Myocyte (in vitro differentiated cells): Measurements from ENCODE around the gene AURKAIP1. TPM values are rescaled to one million over a fixed set of nuclear protein-coding genes. Genes with fewer than 3 reads are reported as not detected.
"Not testable (repeated sequence)": the region's sequence is repeated elsewhere in the genome, so short reads cannot be mapped to it uniquely, and the experiment has no call there.

Experiments used
- DNase-seq: peaks from one replicate; pipeline ENCODE4 v3.0.0-alpha.2; 2012; ENCODE audit warnings: low read depth
- total RNA-seq: library from RNA; depleted of rRNA; stranded (reverse); fragments of >200 nt; gene quantifications from 2 replicates; pipeline ENCODE4 v1.2.3, GENCODE V29; 2014

AURKAIP1 gene
- total RNA-seq, 1 donor from 2014 or later: 198 TPM

DNA sequence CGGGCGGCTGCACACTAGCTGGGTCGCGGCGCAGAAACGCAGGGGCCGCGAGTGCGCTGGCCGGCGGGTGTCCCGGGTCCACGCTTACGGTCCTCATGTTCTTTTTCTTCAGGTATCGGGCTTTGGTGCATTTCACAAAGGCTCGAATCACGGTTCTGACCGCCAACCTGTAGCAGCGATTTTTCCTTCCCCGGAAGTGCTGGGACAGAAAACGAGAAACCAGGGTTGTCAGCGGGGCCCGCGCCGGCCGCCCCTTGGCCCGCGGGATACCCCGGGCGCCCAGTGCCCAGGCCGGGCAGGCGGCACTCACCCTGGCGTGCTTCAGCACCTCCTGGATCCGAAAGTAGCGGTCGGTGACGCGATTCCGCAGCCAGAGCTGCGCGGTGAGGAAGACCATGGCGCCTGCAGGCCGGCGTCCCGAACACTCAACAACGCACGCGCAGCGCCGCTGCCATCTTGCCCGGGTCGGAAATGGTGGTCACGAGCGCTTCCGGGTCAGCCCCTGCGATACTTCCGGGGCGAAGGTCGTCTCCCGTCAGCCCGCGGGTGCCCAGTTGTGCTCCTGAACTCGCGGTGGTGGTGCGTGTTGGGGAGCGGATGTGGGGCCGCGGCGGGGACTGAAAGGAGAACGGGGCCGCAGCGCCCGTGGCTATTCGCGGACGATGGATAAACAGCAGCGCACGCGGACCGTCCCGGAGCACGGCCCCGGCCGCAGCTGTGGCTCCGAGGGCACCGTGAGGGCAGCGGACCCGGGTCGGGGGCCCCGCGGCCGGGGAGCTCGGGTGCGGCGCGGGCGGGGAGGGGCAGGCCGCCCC is 32.0 kb upstream of the AURKAIP1 start, which contains the start of gene MRPL20:
TSS of gene MRPL20 (minus strand) at position 473 of the 815 bp plus-strand sequence. CDS start at position 397, 76 bp downstream.
- DNase-seq: peak; percentile 95

GRCh38 chr1:1406101-1406820 is 31.3 kb upstream of the AURKAIP1 start:
- peak; percentile 17 for DNase-seq

- DNase-seq: no peak
Observed at GRCh38 chr1:1403653-1404052, 28.6 kb upstream of the AURKAIP1 start.

DNA sequence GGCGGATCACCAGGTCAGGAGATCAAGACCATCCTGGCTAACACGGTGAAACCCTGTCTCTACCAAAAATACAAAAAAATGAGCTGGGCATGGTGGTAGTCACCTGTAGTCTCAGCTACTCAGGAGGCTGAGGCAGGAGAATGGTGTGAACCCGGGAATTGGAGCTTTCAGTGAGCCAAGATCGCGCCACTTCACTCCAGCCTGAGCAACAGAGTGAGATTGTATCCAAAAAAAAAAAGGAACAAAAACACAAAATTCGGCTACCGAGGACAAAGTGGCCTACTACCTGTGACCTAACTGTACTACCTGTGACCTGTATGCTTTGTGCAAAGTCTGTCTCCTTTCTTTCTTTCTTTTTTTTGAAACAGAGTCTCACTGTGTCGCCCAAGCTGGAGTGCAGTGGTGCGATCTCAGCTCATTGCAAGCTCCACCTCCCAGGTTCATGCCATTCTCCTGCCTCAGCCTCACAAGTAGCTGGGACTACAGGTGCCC is 27.9 kb upstream of the AURKAIP1 start:
- not testable (repeated sequence) for DNase-seq

DNA sequence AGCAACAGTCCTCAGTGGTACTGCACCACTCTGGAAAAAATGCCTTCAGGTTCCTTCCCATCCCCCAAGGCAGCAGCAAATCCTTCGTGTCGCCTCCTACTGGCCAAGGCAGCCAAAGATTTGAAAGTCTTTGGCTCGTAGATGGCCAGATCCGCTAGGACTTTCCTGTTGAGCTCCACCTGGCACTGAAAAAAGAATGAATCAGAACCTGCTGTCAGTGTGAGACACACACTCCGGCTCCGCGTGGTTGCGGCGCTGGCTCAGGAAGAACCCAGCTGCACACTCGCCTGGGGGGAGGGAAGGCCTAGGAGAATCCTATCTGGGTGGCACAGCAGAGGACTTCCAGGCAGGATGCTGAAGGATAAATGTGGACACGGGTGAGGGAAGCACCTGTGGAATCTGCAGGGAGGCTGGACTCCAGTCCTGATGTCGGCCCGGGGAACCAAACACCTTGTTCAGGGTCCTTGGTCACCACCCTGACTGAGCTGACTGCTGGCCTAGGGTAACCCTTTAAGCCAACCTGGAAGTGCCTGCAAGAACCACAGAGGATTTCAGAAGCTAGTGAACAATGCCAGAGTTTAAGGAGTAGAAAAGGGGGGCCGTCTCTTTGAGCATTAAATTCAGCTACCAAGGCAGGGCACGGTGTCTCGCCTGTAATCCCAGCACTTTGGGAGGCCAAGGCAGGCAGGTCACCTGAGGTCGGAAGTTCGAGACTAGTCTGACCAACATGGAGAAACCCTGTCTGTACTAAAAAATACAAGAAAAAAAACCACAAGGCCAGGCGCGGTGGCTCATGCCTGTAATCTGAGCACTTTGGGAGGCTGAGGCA is 27.3 kb upstream of the AURKAIP1 start:
- peak; percentile 64 for DNase-seq

GRCh38 chr1:1401457-1402010 is 26.5 kb upstream of the AURKAIP1 start:
- no peak for DNase-seq

GRCh38 chr1:1400576-1401456 is 25.8 kb upstream of the AURKAIP1 start:
- DNase-seq: no peak

- peak; percentile 79 for DNase-seq
Observed at GRCh38 chr1:1399872-1400575, 25.0 kb upstream of the AURKAIP1 start.

DNA sequence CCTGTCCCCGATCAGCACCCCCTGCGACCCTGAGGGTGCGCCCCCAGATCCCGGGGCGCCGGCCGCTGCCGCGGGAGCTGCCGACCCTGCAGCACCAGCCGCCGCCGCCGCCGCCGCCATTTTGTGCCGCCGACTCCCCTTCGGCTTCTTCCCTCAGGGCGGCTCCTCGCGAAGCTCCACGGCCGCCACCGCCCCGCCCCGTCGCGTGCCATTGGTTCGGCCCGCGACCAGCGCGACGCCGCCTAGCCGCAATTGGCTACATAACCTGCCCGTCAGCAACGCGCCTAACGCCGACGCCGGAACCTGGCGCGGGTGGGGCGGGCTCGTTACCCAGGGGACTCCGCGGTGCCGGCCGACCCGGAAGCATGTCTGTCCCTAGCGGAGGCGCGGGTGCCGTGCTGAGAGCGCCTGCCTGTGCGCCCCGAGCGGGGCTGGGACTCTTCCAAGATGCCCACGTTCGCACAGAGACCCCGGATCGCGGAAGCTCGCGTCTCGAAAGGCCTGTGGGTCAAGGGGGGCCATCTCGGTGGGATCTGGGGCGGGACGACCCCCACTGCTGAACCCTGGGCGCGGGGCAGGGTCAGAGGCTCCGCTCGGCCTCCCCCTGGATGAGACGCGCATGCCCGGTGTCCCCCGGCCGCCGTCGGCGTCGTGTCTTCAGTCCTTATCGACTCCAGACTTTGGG is 24.3 kb upstream of the AURKAIP1 start, which contains the start of gene CCNL2:
TSS of gene CCNL2 (minus strand) at position 149 of the 685 bp plus-strand sequence. CDS start at position 120, 29 bp downstream.
- DNase-seq: peak; percentile 98

DNA sequence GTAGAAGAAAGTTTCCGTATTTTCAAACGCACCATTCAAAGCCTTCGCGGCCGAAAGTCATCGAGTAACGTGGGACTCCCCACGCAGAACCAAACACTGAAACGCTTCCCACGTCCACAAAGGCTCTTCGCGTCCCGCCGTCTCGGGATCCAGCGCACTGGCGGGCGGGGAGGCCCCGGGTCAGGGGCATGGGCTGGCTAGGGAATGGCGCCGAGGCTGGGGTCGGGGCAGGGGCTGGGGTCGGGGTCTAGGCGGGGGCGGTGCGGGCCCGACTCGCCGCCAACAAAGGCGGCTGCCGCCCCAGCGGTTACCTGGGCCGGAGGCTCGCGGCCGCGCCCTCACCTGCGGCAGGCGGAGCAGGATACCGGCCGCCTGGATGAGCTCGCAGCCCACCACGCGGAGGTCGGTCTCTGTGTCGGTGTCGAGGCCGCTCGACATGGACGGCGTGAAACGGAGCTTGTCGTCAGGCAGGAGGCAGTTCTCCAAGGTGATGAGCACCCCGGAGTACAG is 23.7 kb upstream of the AURKAIP1 start:
- no peak for DNase-seq

DNA sequence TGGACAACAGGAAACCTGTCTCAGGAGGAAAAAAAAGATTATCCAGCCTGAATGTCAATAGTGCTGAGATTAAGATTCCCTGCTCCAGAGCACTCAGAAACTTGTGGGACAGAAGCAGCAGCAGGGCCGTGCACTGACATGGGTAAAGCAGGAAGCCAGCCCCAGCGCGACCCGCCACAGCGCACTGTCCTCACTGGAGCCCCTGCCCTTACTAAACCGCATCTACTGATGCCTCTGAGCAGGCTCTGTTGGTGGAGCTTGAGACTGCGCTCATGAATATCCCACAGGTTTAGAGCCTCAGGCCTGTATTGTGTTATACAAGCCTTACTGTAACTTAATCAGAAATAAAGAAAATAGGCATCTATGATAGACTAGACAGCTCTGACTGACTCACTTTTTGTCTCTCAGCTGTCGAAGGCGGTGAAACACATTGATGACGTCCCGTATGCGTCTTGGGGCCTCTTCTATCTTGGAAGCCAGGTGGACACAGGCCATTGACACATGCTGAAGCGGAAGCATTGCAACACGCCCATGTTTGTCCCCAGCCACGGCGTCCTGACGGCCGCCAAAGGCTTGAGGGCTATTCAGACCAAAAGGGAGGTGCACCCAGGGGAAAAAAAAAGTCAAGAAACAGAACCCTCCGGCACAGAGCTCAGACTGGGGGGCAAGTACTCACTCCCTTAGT is 23.0 kb upstream of the AURKAIP1 start:
- DNase-seq: peak; percentile 51

GRCh38 chr1:1395166-1395565 is 20.2 kb upstream of the AURKAIP1 start:
- DNase-seq: no peak

- no peak for DNase-seq
Observed at GRCh38 chr1:1394116-1394515, 19.1 kb upstream of the AURKAIP1 start.

GRCh38 chr1:1393428-1393827 is 18.4 kb upstream of the AURKAIP1 start:
- peak; percentile 42 for DNase-seq

- DNase-seq: no peak
Observed at GRCh38 chr1:1393014-1393413, 18.0 kb upstream of the AURKAIP1 start.

DNA sequence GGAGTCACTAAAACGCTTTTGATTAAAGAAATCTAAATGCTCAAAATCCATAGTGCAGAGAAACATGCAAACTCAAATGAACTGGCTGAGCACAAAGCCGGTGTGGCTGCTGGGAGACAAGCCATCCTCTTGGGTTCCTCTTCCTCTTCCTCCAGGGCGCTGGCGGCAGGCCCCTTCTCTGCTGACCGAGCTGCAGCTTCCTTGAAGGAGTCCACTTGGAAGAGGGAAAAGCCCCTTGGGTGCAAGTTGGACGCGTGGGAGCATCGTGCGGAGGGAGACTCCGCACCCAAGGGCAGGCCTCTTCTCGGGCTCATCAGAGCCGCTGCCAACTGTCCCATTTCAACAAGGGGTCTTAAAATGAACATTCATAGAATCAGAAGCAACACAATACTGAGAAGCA is 16.2 kb upstream of the AURKAIP1 start:
- DNase-seq: no peak

DNA sequence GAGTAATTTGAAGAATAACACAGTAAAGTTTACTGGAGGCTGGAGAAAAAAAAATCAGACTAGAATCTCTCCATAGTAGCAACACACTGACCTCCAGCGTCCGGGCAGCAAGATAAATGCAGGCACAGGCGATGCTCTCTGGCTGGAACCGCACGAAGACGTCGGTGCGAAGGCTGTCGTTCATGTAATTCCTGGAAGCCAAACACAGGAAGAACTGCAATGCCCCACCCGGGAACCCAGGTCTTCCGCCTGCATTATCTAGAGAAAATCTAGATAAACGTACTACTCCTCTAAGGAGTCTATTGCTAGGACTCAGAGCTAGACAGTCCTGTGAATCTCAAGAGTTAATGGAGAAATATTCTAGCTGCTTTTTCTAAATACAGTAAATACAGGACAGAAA is 15.7 kb upstream of the AURKAIP1 start:
- no peak for DNase-seq

DNA sequence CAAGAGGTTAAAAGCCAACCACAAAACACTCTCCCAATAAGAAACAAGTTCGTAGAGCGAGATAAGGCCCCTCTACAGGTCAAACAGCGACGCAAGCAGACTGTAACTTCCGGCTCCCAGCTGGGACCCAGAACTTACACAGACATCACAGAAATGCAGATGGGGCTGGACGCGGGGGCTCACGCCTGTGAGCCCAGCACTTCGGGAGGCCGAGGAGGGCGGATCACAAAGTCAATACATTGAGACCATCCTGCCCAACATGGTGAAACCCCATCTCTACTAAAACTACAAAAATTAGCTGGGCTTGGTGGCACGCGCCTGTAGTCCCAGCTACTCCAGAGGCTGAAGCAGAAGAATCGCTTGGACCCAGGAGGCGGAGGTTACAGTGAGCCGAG is 13.1 kb upstream of the AURKAIP1 start:
- no peak for DNase-seq
